ENCODE measurements around the gene FN1.
"Not testable (repeated sequence)": the region's sequence is repeated elsewhere in the genome, so short reads cannot be mapped to it uniquely, and the experiment has no call there.

DNA sequence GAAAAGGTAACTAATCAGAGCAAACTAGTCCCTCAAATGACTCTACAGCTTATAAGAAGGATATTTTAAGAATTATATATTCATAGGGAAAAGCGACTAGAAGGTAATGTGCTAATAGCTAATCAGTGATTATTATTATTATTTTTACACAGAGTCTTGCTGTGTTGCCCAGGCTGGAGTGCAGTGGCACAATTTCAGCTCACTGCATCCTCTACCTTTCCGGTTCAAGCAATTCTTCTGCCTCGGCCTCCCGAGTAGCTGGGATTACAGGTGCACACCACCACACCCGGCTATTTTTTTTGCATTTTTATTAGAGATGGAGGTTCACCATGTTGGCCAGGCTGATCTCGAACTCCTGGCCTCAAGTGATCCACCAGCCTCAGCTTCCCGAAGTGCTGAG, 27.4 kb downstream of the FN1 start:
- not testable (repeated sequence) for TF ChIP-seq CTCF (IDR thresholded peaks at IDR 0.05 in 4 of 5, conservative IDR thresholded peaks at IDR 0.05 in 1 of 5); POLR2A (IDR thresholded peaks at IDR 0.05)

Measured in gastrocnemius medialis (tissue), 4 donors.